Tibial artery (tissue), 4 donors: ENCODE results near the gene FHDC1.

Source experiments
- DNase-seq, 2 donors: peaks; one replicate each; pipeline ENCODE4 v3.0.0-alpha.2; 2019
- H3K27ac ChIP-seq, 2 donors: fragments of 200-600 bp; sonication (generic) in 1 of 2; 1 replicate in 1 of 2; 2 replicates in 1 of 2; pipeline ENCODE4 v1.5.1; 2018 to 2019; ENCODE audit warnings: mild to moderate bottlenecking in 1 of 2
- H3K27me3 ChIP-seq, 2 donors: fragments of 200-600 bp; sonication (generic) in 1 of 2; one replicate each; pipeline versions ENCODE4 v1.5.1 to v1.6.0; 2016 to 2019
- H3K36me3 ChIP-seq, 3 donors: fragments of 200-600 bp; sonication (generic) in 2 of 3; one replicate each; pipeline ENCODE4 v1.5.1; 2016 to 2019; ENCODE audit warnings: mild to moderate bottlenecking in 2 of 3
- H3K4me1 ChIP-seq, 4 donors: fragments of 200-600 bp; sonication (generic) in 2 of 4; 1 replicate in 3 of 4; 2 replicates in 1 of 4; pipeline ENCODE4 v1.5.1; 2016 to 2019
- H3K4me3 ChIP-seq, 2 donors: fragments of 200-600 bp; sonication (generic) in 1 of 2; 1 replicate in 1 of 2; 2 replicates in 1 of 2; pipeline ENCODE4 v1.5.1; 2018 to 2019; ENCODE audit warnings: mild to moderate bottlenecking in 2 of 2
- H3K9me3 ChIP-seq, 3 donors: fragments of 200-600 bp; sonication (generic) in 1 of 3; one replicate each; pipeline ENCODE4 v1.5.1; 2016 to 2019
- intact Hi-C: fragments of 100-400 bp; cut with DNase I; formaldehyde crosslinking; loops from one replicate; pipeline ENCODE4 v1.15.0; 2023; ENCODE audit warnings: low total_unique reads
- TF ChIP-seq, protein P1 (sequence below), 2 experiments: fragments of 200-600 bp in 1 of 2; fragments of 450-650 bp in 1 of 2; IDR thresholded peaks; one replicate each; pipeline ENCODE4 v1.5.1; 2017 to 2019; ENCODE audit warnings: antibody characterized with exemption in 2 of 2, mild to moderate bottlenecking in 1 of 2, moderate library complexity in 1 of 2

FHDC1 gene

DNA sequence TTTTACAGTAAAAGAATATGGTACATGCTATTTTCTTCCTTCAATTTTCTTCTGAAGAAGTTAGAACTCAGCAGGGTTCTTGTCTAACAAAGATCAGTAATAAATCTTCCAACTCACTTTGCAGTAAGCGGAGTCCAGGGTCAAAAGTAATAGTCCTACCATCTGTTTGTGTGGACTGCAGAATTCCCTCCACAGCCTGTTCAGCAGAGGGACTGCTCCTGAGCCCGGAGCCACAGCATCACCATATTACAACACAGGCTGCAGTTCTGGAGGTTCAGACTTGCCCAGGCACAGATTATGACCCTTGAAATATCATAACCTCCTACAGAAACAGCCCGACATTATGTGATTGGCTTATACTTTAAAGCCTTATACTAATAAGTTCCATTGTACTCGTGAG lies 10.3 kb downstream of the FHDC1 start:
- H3K4me3 ChIP-seq = no peak overlapping the region
- H3K4me1 ChIP-seq = no peaks in the 10 kb centered on the region
- H3K9me3 ChIP-seq = no peaks in the 10 kb centered on the region
- TF ChIP-seq, protein P1, sequence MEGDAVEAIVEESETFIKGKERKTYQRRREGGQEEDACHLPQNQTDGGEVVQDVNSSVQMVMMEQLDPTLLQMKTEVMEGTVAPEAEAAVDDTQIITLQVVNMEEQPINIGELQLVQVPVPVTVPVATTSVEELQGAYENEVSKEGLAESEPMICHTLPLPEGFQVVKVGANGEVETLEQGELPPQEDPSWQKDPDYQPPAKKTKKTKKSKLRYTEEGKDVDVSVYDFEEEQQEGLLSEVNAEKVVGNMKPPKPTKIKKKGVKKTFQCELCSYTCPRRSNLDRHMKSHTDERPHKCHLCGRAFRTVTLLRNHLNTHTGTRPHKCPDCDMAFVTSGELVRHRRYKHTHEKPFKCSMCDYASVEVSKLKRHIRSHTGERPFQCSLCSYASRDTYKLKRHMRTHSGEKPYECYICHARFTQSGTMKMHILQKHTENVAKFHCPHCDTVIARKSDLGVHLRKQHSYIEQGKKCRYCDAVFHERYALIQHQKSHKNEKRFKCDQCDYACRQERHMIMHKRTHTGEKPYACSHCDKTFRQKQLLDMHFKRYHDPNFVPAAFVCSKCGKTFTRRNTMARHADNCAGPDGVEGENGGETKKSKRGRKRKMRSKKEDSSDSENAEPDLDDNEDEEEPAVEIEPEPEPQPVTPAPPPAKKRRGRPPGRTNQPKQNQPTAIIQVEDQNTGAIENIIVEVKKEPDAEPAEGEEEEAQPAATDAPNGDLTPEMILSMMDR (IDR thresholded peaks at IDR 0.05) = no peak
- no peaks in the 10 kb centered on the region for H3K36me3 ChIP-seq
- H3K27ac ChIP-seq = no peak overlapping the region
- intact Hi-C loops = no loop called here
- no peak for DNase-seq
- peaks cover 0 to 3% of the 10 kb centered on the region in 2 donors for H3K27me3 ChIP-seq

DNA sequence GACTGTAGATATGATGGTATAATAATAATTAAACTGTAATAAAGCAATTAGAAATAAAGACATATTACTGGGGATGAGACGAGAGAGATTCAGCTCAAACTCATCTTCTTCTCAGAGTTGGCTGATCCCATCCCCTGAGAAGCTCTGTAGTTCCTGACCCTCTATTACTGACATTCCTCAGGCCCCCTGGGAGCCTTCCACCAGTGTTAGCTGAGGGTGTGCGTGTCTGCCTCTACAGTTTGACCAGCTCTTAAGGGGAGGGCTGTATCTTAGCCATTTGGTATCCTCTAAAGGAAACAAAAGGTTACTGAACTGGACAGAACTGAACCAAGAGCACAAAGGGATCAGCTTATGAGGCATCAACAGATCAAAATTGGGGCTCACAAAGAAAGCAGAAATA lies 11.2 kb downstream of the FHDC1 start:
- Histone ChIP-seq H3K36me3 (no peaks in the 10 kb centered on the region), H3K27ac (no peak overlapping the region), H3K27me3 (peaks cover 0 to 3% of the 10 kb centered on the region in 2 donors), H3K4me1 (no peaks in the 10 kb centered on the region), H3K4me3 (no peak overlapping the region), H3K9me3 (no peaks in the 10 kb centered on the region)
- DNase-seq = no peak
- TF ChIP-seq, protein P1 (IDR thresholded peaks at IDR 0.05) = no peak
- intact Hi-C loops = no loop called here

DNA sequence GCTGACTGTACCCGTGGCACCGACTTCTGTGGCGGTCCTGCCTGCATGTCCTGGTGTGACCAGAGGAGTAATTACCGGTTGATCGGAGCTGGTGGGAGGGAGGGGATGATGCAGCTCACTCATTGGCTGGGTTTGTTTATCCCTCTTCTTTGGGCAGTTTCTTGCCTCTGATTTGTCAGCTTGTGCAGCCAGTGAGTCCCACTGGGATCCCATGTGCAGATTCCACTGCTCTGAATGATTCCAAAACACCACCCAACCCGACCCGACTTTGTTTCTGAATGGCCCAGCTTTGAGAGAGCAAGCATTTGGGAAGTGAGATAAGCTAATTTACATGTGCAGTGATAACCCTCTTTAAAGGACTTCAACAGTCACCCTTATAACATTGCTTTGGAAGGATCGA lies 13.8 kb downstream of the FHDC1 start:
- H3K9me3 ChIP-seq = no peaks in the 10 kb centered on the region
- intact Hi-C loops = no loop called here
- no peak overlapping the region for H3K27ac ChIP-seq
- TF ChIP-seq, protein P1 (IDR thresholded peaks at IDR 0.05) = no peak
- H3K27me3 ChIP-seq = peaks cover 0 to 3% of the 10 kb centered on the region in 2 donors
- H3K36me3 ChIP-seq = peaks cover 0 to 5% (median 0%) of the 10 kb centered on the region in 3 donors
- H3K4me3 ChIP-seq = no peak overlapping the region
- DNase-seq = no peak
- no peaks in the 10 kb centered on the region for H3K4me1 ChIP-seq

DNA sequence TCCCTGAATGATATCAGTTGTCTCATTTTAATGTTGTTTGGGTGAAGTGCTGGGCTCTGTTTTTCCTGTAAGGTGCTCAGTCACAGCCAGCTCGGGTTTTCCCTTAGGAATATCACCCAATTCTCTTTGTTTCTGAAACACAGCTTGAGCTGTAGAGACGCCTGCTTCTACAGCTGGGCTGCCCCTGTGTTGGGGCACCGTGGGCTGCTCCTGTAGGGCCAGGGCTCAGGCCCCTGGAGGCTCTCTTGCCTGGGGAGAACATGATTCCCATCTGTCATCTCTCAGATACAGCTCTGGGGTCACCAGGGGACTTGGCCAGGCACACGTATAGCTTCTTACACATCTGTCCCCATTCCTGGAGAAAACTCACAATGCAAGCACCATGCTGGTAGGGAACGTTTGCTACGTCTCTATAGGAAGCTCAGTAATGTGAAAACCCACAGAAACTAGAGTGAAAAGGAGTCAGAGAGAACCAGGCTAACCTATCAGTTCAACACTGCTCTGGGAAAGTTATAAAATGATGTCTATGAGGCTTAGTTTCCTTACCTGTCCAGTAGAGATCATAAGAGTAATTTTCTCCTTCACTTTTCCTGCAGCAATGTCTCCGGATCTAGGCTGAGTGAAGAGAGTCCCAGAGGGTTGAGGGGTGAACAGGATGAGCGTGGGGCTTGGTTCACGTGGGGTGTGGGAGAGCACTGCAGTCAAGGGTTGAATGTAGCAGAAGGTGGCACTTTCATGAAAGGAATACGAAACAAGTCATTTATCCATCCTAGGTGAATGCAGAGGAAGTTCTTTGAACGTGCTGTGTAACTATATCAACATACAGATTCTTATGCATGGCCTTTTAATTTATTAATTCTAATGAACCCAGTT lies 14.5 kb downstream of the FHDC1 start:
- DNase-seq = no peak
- Histone ChIP-seq H3K27me3 (peaks cover 0 to 3% of the 10 kb centered on the region in 2 donors), H3K36me3 (peaks cover 0 to 5% (median 0%) of the 10 kb centered on the region in 3 donors), H3K4me3 (no peak overlapping the region), H3K27ac (no peak overlapping the region), H3K4me1 (no peaks in the 10 kb centered on the region), H3K9me3 (no peaks in the 10 kb centered on the region)
- TF ChIP-seq, protein P1 (IDR thresholded peaks at IDR 0.05) = no peak
- intact Hi-C loops = no loop called here

DNA sequence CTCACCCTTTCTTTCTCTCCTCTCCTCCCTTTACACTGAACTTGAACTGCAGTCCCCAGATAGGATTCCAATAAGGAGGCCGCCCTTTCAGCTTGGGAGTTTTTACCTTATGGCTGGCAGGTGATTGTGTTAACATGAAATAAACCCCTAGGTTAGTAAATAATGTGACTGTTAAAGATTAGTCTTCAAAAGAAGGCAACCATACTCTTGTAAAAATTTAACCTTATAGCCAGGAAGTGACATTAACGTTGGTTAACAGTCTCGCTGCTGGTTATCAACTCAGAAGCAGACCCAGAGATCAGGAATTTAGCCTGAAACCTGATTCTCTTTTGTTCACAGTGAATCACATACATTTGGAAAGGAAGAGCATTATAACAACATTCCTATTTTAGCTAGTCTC lies 15.2 kb downstream of the FHDC1 start:
- Histone ChIP-seq H3K4me1 (no peaks in the 10 kb centered on the region), H3K4me3 (no peak overlapping the region), H3K36me3 (peaks cover 0 to 5% (median 0%) of the 10 kb centered on the region in 3 donors), H3K9me3 (no peaks in the 10 kb centered on the region), H3K27me3 (peaks cover 0 to 3% of the 10 kb centered on the region in 2 donors), H3K27ac (no peak overlapping the region)
- intact Hi-C loops = no loop called here
- no peak for DNase-seq
- TF ChIP-seq, protein P1 (IDR thresholded peaks at IDR 0.05) = no peak
